Cardiac fibroblast (primary cell): Measurements from ENCODE around the gene POLH.
"Not testable (repeated sequence)": the region's sequence is repeated elsewhere in the genome, so short reads cannot be mapped to it uniquely, and the experiment has no call there.

Experiments
- DNase-seq, 2 donors: peaks; one replicate each; pipeline versions ENCODE4 v3.0.0 to v3.0.0-alpha.2; 2010; ENCODE audit warnings: low read depth in 2 of 2
- H3K4me3 ChIP-seq, 2 donors: replicated peaks in 1 of 2; 1 replicate in 1 of 2; 2 replicates in 1 of 2; pipeline ENCODE4 v1.5.1; 2011; ENCODE audit warnings: low read depth in 2 of 2, low read length in 2 of 2, mild to moderate bottlenecking in 2 of 2, moderate library complexity in 1 of 2
- TF ChIP-seq, protein P1 (sequence below): IDR thresholded peaks from one replicate; pipeline ENCODE4 v1.5.1; 2011; ENCODE audit warnings: low read depth, mild to moderate bottlenecking, low read length, inconsistent platforms

POLH gene

DNA sequence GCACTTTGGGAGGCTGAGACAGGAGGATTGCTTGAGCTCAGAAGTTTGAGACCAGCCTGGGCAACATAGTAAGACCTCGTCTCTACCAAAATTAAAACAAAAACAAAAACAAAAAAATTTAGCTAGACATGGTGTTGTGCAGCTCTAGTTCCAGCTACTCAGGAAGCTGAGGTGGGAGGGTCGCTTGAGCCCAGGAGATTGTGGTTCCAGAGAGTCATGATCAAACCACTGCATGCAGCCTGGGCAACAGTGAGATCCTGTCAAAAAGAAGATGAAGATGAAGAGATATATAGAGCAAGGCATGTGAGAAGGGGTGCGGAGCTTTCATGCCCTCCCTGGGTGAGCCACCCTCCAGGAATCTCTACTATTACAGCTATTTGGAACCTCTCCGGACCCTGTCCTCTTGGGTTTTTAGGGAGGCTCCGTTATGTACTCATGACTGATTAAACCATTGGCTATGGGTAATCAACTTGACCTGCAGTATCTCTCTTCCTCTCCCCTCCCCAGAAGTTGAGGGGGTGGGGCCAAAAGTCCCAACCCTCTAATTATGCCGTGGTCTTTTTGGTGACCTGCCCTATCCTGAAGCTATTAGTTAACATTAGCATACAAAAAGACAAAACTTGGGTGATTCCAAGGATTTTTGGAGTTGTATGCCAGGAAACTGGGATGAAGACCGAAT is 9.0 kb downstream of the POLH start:
- no peak overlapping the region for H3K4me3 ChIP-seq
- TF ChIP-seq, protein P1, sequence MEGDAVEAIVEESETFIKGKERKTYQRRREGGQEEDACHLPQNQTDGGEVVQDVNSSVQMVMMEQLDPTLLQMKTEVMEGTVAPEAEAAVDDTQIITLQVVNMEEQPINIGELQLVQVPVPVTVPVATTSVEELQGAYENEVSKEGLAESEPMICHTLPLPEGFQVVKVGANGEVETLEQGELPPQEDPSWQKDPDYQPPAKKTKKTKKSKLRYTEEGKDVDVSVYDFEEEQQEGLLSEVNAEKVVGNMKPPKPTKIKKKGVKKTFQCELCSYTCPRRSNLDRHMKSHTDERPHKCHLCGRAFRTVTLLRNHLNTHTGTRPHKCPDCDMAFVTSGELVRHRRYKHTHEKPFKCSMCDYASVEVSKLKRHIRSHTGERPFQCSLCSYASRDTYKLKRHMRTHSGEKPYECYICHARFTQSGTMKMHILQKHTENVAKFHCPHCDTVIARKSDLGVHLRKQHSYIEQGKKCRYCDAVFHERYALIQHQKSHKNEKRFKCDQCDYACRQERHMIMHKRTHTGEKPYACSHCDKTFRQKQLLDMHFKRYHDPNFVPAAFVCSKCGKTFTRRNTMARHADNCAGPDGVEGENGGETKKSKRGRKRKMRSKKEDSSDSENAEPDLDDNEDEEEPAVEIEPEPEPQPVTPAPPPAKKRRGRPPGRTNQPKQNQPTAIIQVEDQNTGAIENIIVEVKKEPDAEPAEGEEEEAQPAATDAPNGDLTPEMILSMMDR: no peak
- DNase-seq: peak in 1 of 2 donors; percentile 55

- no peak overlapping the region for H3K4me3 ChIP-seq
- TF ChIP-seq, protein P1: no peak
- DNase-seq: no peak
These were observed 12.2 kb downstream of the POLH start for GRCh38 chr6:43588194-43588593.

- not testable (repeated sequence) for H3K4me3 ChIP-seq, DNase-seq
These were observed 13.6 kb downstream of the POLH start for GRCh38 chr6:43589564-43589963.

GRCh38 chr6:43593938-43594337 is 18.0 kb downstream of the POLH start:
- H3K4me3 ChIP-seq: no peak overlapping the region
- DNase-seq: no peak
- TF ChIP-seq, protein P1: no peak

- DNase-seq: no peak
- no peak overlapping the region for H3K4me3 ChIP-seq
- TF ChIP-seq, protein P1: no peak
These were observed 24.6 kb downstream of the POLH start for GRCh38 chr6:43600595-43600994.

GRCh38 chr6:43604174-43604573 is 28.2 kb downstream of the POLH start:
- DNase-seq: peak; percentile 85 to 95
- TF ChIP-seq, protein P1: no peak
- no peak overlapping the region for H3K4me3 ChIP-seq

DNA sequence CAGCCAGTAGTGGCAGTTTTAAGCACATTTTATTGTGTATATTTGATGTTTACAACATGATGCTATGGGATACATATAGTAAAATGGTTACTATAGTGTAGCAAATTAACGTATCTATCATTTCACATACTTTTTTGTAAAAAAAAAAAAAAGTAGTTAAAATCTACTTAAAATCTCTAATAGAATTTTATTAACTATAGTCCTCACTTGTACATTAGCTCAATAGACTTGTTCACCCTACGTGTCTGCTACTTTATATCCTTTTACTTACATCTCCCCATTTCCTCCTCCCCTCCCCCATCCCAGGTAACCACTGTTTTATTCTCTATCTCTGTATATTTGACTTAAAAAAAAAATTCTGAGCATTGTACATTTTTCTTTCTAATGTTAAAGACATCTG is 30.0 kb downstream of the POLH start:
- DNase-seq: no peak
- no peak overlapping the region for H3K4me3 ChIP-seq
- TF ChIP-seq, protein P1: no peak
